HG03521 (cell line): ENCODE results near the gene IL31RA.
"Not testable (repeated sequence)": the region's sequence is repeated elsewhere in the genome, so short reads cannot be mapped to it uniquely, and the experiment has no call there.

Source experiments
- ATAC-seq: cut with Tn5 transposase; IDR thresholded peaks from one replicate; pipeline ENCODE4 v1.9.1; 2021; ENCODE audit warnings: mild to moderate bottlenecking, moderate library complexity; ENCODE audit not compliant: unreplicated experiment

The IL31RA gene

GRCh38 chr5:55850839-55851674 is at the start of gene IL31RA:
Gene IL31RA, plus strand, starts transcription at chr5:55851357. Its CDS starts 214 bp downstream, at chr5:55851571.
- no peak for ATAC-seq

GRCh38 chr5:55808814-55809213 is 42.3 kb upstream of the IL31RA start:
- ATAC-seq = not testable (repeated sequence)

GRCh38 chr5:55815939-55816338 is 35.2 kb upstream of the IL31RA start:
- ATAC-seq = not testable (repeated sequence)

GRCh38 chr5:55816342-55816741 is 34.8 kb upstream of the IL31RA start:
- no peak for ATAC-seq

- no peak for ATAC-seq
These were observed 34.1 kb upstream of the IL31RA start for GRCh38 chr5:55817030-55817429.

- no peak for ATAC-seq
These were observed 30.7 kb upstream of the IL31RA start for GRCh38 chr5:55820488-55820887.

- ATAC-seq = no peak
These were observed 29.2 kb upstream of the IL31RA start for GRCh38 chr5:55821731-55822512.

- ATAC-seq = no peak
These were observed 27.9 kb upstream of the IL31RA start for GRCh38 chr5:55823151-55823796.

- ATAC-seq = no peak
These were observed 21.2 kb upstream of the IL31RA start for GRCh38 chr5:55829956-55830355.

GRCh38 chr5:55832446-55832845 is 18.7 kb upstream of the IL31RA start:
- ATAC-seq = no peak

- ATAC-seq = no peak
These were observed 15.0 kb upstream of the IL31RA start for GRCh38 chr5:55836191-55836590.

GRCh38 chr5:55841976-55842375 is 9.2 kb upstream of the IL31RA start:
- no peak for ATAC-seq

- no peak for ATAC-seq
These were observed 3.3 kb upstream of the IL31RA start for GRCh38 chr5:55847837-55848236.

GRCh38 chr5:55848783-55849182 is 2.4 kb upstream of the IL31RA start:
- no peak for ATAC-seq

- ATAC-seq = no peak
These were observed 470 bp downstream of the IL31RA start for GRCh38 chr5:55851675-55851979.

GRCh38 chr5:55852503-55852902 is 1.3 kb downstream of the IL31RA start:
- no peak for ATAC-seq

- no peak for ATAC-seq
These were observed 2.0 kb downstream of the IL31RA start for GRCh38 chr5:55853041-55853670.

GRCh38 chr5:55853818-55854217 is 2.7 kb downstream of the IL31RA start:
- no peak for ATAC-seq

GRCh38 chr5:55855509-55855908 is 4.4 kb downstream of the IL31RA start:
- ATAC-seq = no peak

GRCh38 chr5:55856516-55857246 is 5.5 kb downstream of the IL31RA start:
- no peak for ATAC-seq

GRCh38 chr5:55857247-55857640 is 6.1 kb downstream of the IL31RA start:
- no peak for ATAC-seq
